Ovary (tissue), 9 donors: ENCODE measurements around the gene PIK3C2G. TPM values are rescaled to one million over a fixed set of nuclear protein-coding genes. Genes with fewer than 3 reads are reported as not detected.
A peak's percentile ranks its signal among the peaks of the same experiment; 100 is the strongest.

ENCODE experiments used
- DNase-seq, 5 donors: peaks; one replicate each; pipeline ENCODE4 v3.0.0-alpha.2; 2019 to 2020
- H3K27ac ChIP-seq, 2 donors: fragments of 200-600 bp; one replicate each; pipeline versions ENCODE4 v1.5.1 to v1.8.0; 2019 to 2022
- H3K27me3 ChIP-seq: fragments of 200-600 bp; one replicate; pipeline ENCODE4 v1.8.0; 2022
- H3K36me3 ChIP-seq: fragments of 200-600 bp; sonication (generic); one replicate; pipeline ENCODE4 v1.5.1; 2019
- H3K4me1 ChIP-seq: one replicate; pipeline ENCODE4 v1.8.1; 2013; ENCODE audit warnings: mild to moderate bottlenecking, moderate library complexity; ENCODE audit not compliant: insufficient read depth
- H3K4me3 ChIP-seq: fragments of 200-600 bp; sonication (generic); one replicate; pipeline ENCODE4 v1.5.1; 2017
- H3K9me3 ChIP-seq, 2 donors: fragments of 200-600 bp in 1 of 2; sonication (generic) in 1 of 2; one replicate each; pipeline versions ENCODE4 v1.5.1 to v1.8.1; 2013 to 2019; ENCODE audit warnings: mild to moderate bottlenecking in 1 of 2, moderate library complexity in 1 of 2
- CTCF ChIP-seq, 3 donors: fragments of 450-650 bp in 2 of 3; fragments of 200-600 bp in 1 of 3; IDR thresholded peaks; one replicate each; pipeline versions ENCODE4 v1.5.1 to v1.8.0; 2016 to 2022; ENCODE audit warnings: antibody characterized with exemption in 3 of 3, mild to moderate bottlenecking in 1 of 3
- EP300 ChIP-seq: sonication (generic); formaldehyde crosslinking; IDR thresholded peaks from one replicate; pipeline ENCODE4 v1.6.1; 2017; ENCODE audit warnings: antibody characterized with exemption
- POLR2A ChIP-seq: fragments of 450-650 bp; IDR thresholded peaks from one replicate; pipeline ENCODE4 v1.6.1; 2017; ENCODE audit warnings: antibody characterized with exemption, mild to moderate bottlenecking, moderate library complexity
- WGBS, 3 donors: extraction: QIAGEN DNeasy Blood & Tissue Kit in 1 of 3; methylation state at CpG; one replicate each; pipeline versions ENCODE4 v1.1.5 to v1.1.7; 2013 to 2017; 5-methylcytosine and 5-hydroxymethylcytosine counted together
- intact Hi-C, 4 donors: fragments of 100-400 bp; cut with DNase I; formaldehyde crosslinking; loops; one replicate each; pipeline versions ENCODE4 v1.11.0 to v1.15.1; 2022 to 2023
- polyA plus RNA-seq, 2 donors: library from polyadenylated mRNA; stranded (reverse); fragments of 200-250 nt in 1 of 2; fragments of 350-450 nt in 1 of 2; fragmentation: Illumina TruSeq in 1 of 2; extraction: RNeasy Lipid Tissue Mini Kit (QIAGEN cat#74804) in 1 of 2; gene quantifications; one replicate each; pipeline ENCODE4 v1.2.3, GENCODE V29; 2013 to 2014
- total RNA-seq, 7 donors: library from RNA; depleted of rRNA in 2 of 7; stranded (reverse); fragments of >200 nt in 2 of 7; fragmentation: NEBNext Ultra II Directional in 3 of 7; extraction: Animal tissue kit (Norgen Biotek cat#: 25700) in 3 of 7; gene quantifications; one replicate each; pipeline versions ENCODE4 v1.1.0 to v1.2.4, GENCODE V29; 2016 to 2023
- donor health status: DM: no; HTN: no; CAD: no; lungs with moderate emphysema.
- donor health status: DM: no; HTN: no; CAD: no.
- donor health status: Bipolar disorder and iron deficiency.
- donor health status: DM: yes; HTN: yes; CAD: no.
- donor health status: DM: no; HTN: no; CAD: no.
- donor health status: DM: yes; HTN: yes; CAD: no.

The PIK3C2G gene
- total and polyA plus RNA-seq, 9 donors = 0.02 to 1.6 (median 0.07) TPM; not detected in 4

GRCh38 chr12:18284386-18284785 lies 23.1 kb downstream of the PIK3C2G start:
- intact Hi-C loops = no loop called here
- no peak for DNase-seq

GRCh38 chr12:18285161-18285560 lies 23.8 kb downstream of the PIK3C2G start:
- H3K27me3 ChIP-seq = no peaks in the 10 kb centered on the region
- no peak overlapping the region for H3K4me3 ChIP-seq
- no peak for DNase-seq
- no peaks in the 10 kb centered on the region for H3K36me3 ChIP-seq
- TF ChIP-seq POLR2A (no peak), CTCF (IDR thresholded peaks at IDR 0.05) (no peak), EP300 (no peak)
- H3K27ac ChIP-seq = no peak overlapping the region
- H3K4me1 ChIP-seq = peaks cover 5% of the 10 kb centered on the region
- 0 to 56% (median 54%) methylated on average over 1 of the region's 1 CpG for WGBS, 3 donors
- no peaks in the 10 kb centered on the region for H3K9me3 ChIP-seq
- intact Hi-C loops = no loop called here

More at GRCh38 chr12:18284386-18284785, 23.1 kb downstream of the PIK3C2G start:
- H3K4me3 ChIP-seq = no peak overlapping the region
- H3K9me3 ChIP-seq = no peaks in the 10 kb centered on the region
- H3K27me3 ChIP-seq = no peaks in the 10 kb centered on the region
- peak overlapping the region in 1 of 2 donors; percentile 54 for H3K27ac ChIP-seq
- TF ChIP-seq CTCF (IDR thresholded peaks at IDR 0.05) (no peak), EP300 (no peak), POLR2A (no peak)
- 6 to 10% (median 10%) methylated on average over 3 of the region's 3 CpGs for WGBS, 3 donors
- peaks cover 3% of the 10 kb centered on the region for H3K4me1 ChIP-seq
- no peaks in the 10 kb centered on the region for H3K36me3 ChIP-seq

- H3K9me3 ChIP-seq = no peaks in the 10 kb centered on the region
- H3K36me3 ChIP-seq = no peaks in the 10 kb centered on the region
- no peak for DNase-seq
- TF ChIP-seq CTCF (IDR thresholded peaks at IDR 0.05) = no peak
- no peak for TF ChIP-seq POLR2A
- no peak for TF ChIP-seq EP300
- WGBS, 3 donors = 72 to 78% (median 77%) methylated on average over 3 of the region's 3 CpGs
- no peak overlapping the region for H3K27ac ChIP-seq
- no peak overlapping the region for H3K4me3 ChIP-seq
- peaks cover 2% of the 10 kb centered on the region for H3K4me1 ChIP-seq
- intact Hi-C loops = no loop called here
- no peaks in the 10 kb centered on the region for H3K27me3 ChIP-seq
Observed at GRCh38 chr12:18290386-18290785, 29.1 kb downstream of the PIK3C2G start.

- H3K4me3 ChIP-seq = no peak overlapping the region
- H3K27ac ChIP-seq = no peak overlapping the region
- no peaks in the 10 kb centered on the region for H3K36me3 ChIP-seq
- no peak for DNase-seq
- no peaks in the 10 kb centered on the region for H3K4me1 ChIP-seq
- TF ChIP-seq POLR2A (no peak), EP300 (no peak), CTCF (IDR thresholded peaks at IDR 0.05) (no peak)
- H3K9me3 ChIP-seq = no peaks in the 10 kb centered on the region
- no peaks in the 10 kb centered on the region for H3K27me3 ChIP-seq
- intact Hi-C loops = no loop called here
Observed at GRCh38 chr12:18294889-18295288, 33.6 kb downstream of the PIK3C2G start.
